NT2/D1 (cell line): ENCODE data around the gene UQCC2.

Source experiments
- YY1 ChIP-seq: IDR thresholded peaks from 2 replicates; pipeline ENCODE4 v1.6.1; 2011; ENCODE audit not compliant: insufficient read length, insufficient read depth
- ZNF274 ChIP-seq: IDR thresholded peaks from 2 replicates; pipeline ENCODE4 v1.6.1; 2011; ENCODE audit warnings: mild to moderate bottlenecking, low read depth, low read length

DNA sequence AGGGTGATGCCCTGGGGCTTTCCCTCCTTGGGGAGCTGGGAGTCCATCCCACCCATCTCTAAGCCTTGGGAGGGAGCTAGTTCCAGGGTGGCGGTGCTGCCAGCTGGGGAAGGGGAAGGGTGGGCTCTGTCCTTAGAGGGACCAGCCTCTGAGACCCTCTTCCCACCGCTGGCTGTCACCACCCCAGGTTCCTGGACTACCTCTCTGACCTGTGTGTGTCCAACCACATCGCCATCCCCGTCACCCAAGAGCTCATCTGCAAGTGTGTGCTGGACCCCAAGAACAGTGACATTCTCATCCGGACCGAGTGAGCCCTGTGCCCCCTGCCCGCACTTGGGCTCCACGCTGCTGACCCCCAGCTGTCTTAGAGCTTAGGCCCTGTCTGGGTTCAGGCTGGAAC is 43.2 kb downstream of the UQCC2 start:
- no peak for TF ChIP-seq YY1
- no peak for TF ChIP-seq ZNF274
